Astrocyte (in vitro differentiated cells and primary cell): ENCODE results near the gene MRPL42. TPM values are rescaled to one million over a fixed set of nuclear protein-coding genes. Genes with fewer than 3 reads are reported as not detected.

Experiments
- DNase-seq: peaks from one replicate; pipeline ENCODE4 v3.0.0-alpha.2; 2010; ENCODE audit warnings: low read depth
- FAIRE-seq: peaks from 2 replicates; lab custom pipeline; 2011; peaks lifted over from hg19 to GRCh38; lab: Jason Lieb, UNC
- H2AFZ ChIP-seq: 2 replicates; pipeline ENCODE4 v1.6.0; 2012; ENCODE audit warnings: low read depth, low read length, inconsistent platforms
- H3K27ac ChIP-seq: 2 replicates; pipeline ENCODE4 v1.5.1; 2011; ENCODE audit warnings: low read depth, low read length, inconsistent platforms
- H3K27me3 ChIP-seq: 2 replicates; pipeline ENCODE4 v1.6.0; 2011; ENCODE audit warnings: low read length, inconsistent platforms; ENCODE audit not compliant: insufficient read depth
- H3K36me3 ChIP-seq: 2 replicates; pipeline ENCODE4 v1.5.1; 2011; ENCODE audit warnings: low read length, inconsistent platforms; ENCODE audit not compliant: insufficient read depth
- H3K4me1 ChIP-seq: 2 replicates; pipeline ENCODE4 v1.5.1; 2011; ENCODE audit warnings: low read length, inconsistent platforms; ENCODE audit not compliant: insufficient read depth
- H3K4me2 ChIP-seq: 2 replicates; pipeline ENCODE4 v1.6.0; 2012; ENCODE audit warnings: low read length, inconsistent platforms
- H3K4me3 ChIP-seq: 2 replicates; pipeline ENCODE4 v1.5.1; 2011; ENCODE audit warnings: low read depth, mild to moderate bottlenecking, low read length, inconsistent platforms; ENCODE audit not compliant: insufficient read depth
- H3K79me2 ChIP-seq: 2 replicates; pipeline ENCODE4 v1.6.0; 2012; ENCODE audit warnings: mild to moderate bottlenecking, low read length, inconsistent platforms; ENCODE audit not compliant: insufficient read depth
- H3K9ac ChIP-seq: 2 replicates; pipeline ENCODE4 v1.6.0; 2012; ENCODE audit warnings: mild to moderate bottlenecking, low read length, inconsistent platforms
- H3K9me3 ChIP-seq: 2 replicates; pipeline ENCODE4 v1.5.1; 2012; ENCODE audit warnings: low read depth, mild to moderate bottlenecking, low read length, inconsistent platforms; ENCODE audit not compliant: insufficient read depth
- H4K20me1 ChIP-seq: 2 replicates; pipeline ENCODE4 v1.6.0; 2012; ENCODE audit warnings: low read length, inconsistent platforms; ENCODE audit not compliant: insufficient read depth
- H3K27ac Mint-ChIP-seq: one replicate; pipeline ENCODE4 v1.8.0; 2021; ENCODE audit warnings: mild to moderate bottlenecking, mixed read lengths; ENCODE audit not compliant: unreplicated experiment
- H3K27me3 Mint-ChIP-seq: one replicate; pipeline ENCODE4 v1.8.0; 2021; ENCODE audit warnings: low read depth, mixed read lengths; ENCODE audit not compliant: unreplicated experiment
- H3K36me3 Mint-ChIP-seq: one replicate; pipeline ENCODE4 v1.8.0; 2021; ENCODE audit warnings: low read depth, mixed read lengths; ENCODE audit not compliant: unreplicated experiment
- H3K4me1 Mint-ChIP-seq: one replicate; pipeline ENCODE4 v1.8.0; 2021; ENCODE audit warnings: low read depth, mixed read lengths; ENCODE audit not compliant: unreplicated experiment
- H3K4me3 Mint-ChIP-seq: one replicate; pipeline ENCODE4 v1.8.0; 2021; ENCODE audit warnings: mild to moderate bottlenecking, moderate library complexity, mixed read lengths; ENCODE audit not compliant: unreplicated experiment
- H3K9me3 Mint-ChIP-seq: one replicate; pipeline ENCODE4 v1.8.0; 2021; ENCODE audit warnings: mild to moderate bottlenecking, mixed read lengths; ENCODE audit not compliant: unreplicated experiment
- EZH2 ChIP-seq: IDR thresholded peaks from 2 replicates; pipeline ENCODE4 v1.6.1; 2012; ENCODE audit warnings: mild to moderate bottlenecking, low read length, inconsistent platforms; ENCODE audit not compliant: insufficient read depth
- total RNA-seq: library from RNA; stranded (reverse); gene quantifications from 2 replicates; pipeline ENCODE4 v1.2.1, GENCODE V29; 2021
- TF ChIP-seq, protein P1 (sequence below): IDR thresholded peaks from 2 replicates; pipeline ENCODE4 v1.5.1; 2011; ENCODE audit warnings: low read depth, mild to moderate bottlenecking, inconsistent platforms, low read length, moderate library complexity; ENCODE audit not compliant: insufficient read depth

The MRPL42 gene
- total RNA-seq, 1 donor from 2014 or later: 65.6 TPM

DNA sequence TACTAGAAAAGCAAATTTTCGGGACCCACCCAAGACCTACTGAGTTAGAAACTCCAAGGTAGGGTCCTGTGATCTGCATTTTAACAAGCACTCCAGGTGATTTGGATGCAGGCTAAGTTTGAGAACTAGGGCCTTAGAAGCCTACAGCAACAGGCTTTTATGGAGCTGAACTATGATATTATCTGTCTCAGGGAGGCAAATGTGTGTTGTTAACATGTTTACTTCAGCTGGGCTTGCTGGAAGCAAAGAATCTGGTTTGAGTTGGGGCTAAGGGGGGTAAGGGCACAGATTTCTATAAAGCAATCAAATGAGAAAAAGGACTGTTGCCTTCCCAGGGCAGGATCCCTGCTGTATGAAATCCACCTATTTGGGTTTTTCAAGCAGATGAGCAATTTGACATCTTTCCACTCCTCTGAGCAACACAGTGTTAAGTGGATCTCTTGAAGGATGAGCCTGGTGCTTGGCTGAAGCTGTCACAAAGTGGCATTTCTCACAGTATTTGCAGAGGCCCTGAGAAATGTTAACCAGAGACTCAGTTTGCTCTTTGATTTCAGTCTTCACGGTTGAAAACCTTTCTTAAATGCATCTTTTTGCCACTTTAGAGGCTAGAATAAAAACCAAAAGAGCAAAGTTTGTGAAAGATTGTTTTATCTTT, 68.9 kb downstream of the MRPL42 start:
- Histone ChIP-seq H3K36me3 (no peaks in the 10 kb centered on the region), H3K27ac (no peak overlapping the region), H3K4me3 (no peak overlapping the region), H3K79me2 (no peaks in the 10 kb centered on the region), H3K9ac (no peak overlapping the region), H2AFZ (no peak overlapping the region), H4K20me1 (no peaks in the 10 kb centered on the region), H3K9me3 (no peaks in the 10 kb centered on the region), H3K4me2 (no peak overlapping the region), H3K27me3 (no peaks in the 10 kb centered on the region), H3K4me1 (no peaks in the 10 kb centered on the region)
- Mint-ChIP-seq H3K4me1 (peaks cover 3% of the 10 kb centered on the region), H3K36me3 (no peaks in the 10 kb centered on the region), H3K4me3 (no peak overlapping the region), H3K27me3 (peaks cover 14% of the 10 kb centered on the region), H3K27ac (no peak overlapping the region), H3K9me3 (no peaks in the 10 kb centered on the region)
- FAIRE-seq (no peak), DNase-seq (no peak)
- TF ChIP-seq, protein P1, sequence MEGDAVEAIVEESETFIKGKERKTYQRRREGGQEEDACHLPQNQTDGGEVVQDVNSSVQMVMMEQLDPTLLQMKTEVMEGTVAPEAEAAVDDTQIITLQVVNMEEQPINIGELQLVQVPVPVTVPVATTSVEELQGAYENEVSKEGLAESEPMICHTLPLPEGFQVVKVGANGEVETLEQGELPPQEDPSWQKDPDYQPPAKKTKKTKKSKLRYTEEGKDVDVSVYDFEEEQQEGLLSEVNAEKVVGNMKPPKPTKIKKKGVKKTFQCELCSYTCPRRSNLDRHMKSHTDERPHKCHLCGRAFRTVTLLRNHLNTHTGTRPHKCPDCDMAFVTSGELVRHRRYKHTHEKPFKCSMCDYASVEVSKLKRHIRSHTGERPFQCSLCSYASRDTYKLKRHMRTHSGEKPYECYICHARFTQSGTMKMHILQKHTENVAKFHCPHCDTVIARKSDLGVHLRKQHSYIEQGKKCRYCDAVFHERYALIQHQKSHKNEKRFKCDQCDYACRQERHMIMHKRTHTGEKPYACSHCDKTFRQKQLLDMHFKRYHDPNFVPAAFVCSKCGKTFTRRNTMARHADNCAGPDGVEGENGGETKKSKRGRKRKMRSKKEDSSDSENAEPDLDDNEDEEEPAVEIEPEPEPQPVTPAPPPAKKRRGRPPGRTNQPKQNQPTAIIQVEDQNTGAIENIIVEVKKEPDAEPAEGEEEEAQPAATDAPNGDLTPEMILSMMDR: no peak
- TF ChIP-seq EZH2: no peak

DNA sequence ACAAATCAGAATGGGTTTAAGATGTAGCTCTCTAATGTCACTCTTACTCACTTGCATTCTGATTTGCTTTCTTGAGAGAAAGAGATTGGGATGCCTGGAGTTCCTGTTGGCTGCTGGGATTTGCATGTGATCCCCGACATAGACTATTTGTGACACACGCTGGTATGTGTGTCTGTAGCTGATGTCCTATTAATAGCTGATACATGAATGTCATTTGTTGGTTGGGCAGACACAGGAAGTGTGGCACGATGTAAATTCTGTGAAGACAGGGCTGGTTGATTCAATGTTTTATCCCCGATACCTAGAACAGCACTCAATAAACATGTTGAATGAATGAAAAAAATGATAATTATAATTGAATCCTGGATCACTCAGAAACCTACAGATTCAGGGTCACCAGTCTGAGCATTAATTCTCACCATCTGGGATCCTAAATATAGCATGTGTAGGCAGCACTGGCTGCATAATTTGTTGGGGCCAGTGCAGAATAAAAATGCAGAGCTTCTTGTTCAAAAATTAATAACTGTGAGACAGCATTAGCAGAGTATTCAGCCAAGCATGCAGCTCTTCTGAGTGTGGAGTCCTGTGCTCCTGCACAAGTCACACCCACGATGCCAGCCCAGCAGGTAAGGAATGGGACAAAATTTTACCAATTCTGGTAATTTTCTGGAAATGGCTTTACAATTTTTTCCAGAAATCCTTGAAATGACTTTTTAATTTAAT, 69.6 kb downstream of the MRPL42 start:
- Mint-ChIP-seq H3K36me3 (no peaks in the 10 kb centered on the region), H3K27ac (no peak overlapping the region), H3K27me3 (peaks cover 14% of the 10 kb centered on the region), H3K4me3 (no peak overlapping the region), H3K9me3 (no peaks in the 10 kb centered on the region), H3K4me1 (peaks cover 3% of the 10 kb centered on the region)
- Histone ChIP-seq H3K27me3 (no peaks in the 10 kb centered on the region), H3K4me3 (no peak overlapping the region), H3K9me3 (no peaks in the 10 kb centered on the region), H3K36me3 (no peaks in the 10 kb centered on the region), H3K4me2 (no peak overlapping the region), H3K9ac (no peak overlapping the region), H4K20me1 (no peaks in the 10 kb centered on the region), H3K27ac (no peak overlapping the region), H2AFZ (no peak overlapping the region), H3K79me2 (no peaks in the 10 kb centered on the region), H3K4me1 (no peaks in the 10 kb centered on the region)
- FAIRE-seq (no peak), DNase-seq (no peak)
- TF ChIP-seq EZH2: no peak
- TF ChIP-seq, protein P1: no peak

DNA sequence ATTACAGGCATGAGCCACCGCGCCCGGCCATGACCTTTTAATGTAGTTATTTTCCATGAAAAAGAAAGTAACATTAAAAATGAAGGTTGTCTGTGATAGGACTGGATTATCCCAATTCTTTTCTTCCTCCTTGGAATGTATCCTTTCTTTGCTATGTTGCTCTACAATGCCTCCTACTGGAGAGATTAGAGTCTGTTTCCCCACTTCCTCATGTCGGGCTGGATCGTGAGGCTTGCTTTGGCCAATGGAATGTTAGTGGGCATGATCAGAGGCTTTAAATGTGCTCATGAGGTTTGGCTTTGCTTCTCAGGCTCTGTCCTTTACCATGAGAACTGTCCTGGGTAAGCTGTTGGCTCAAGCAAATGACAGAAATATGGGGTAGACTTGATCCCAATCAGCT, 70.5 kb downstream of the MRPL42 start:
- FAIRE-seq (no peak), DNase-seq (no peak)
- Histone ChIP-seq H3K36me3 (no peaks in the 10 kb centered on the region), H3K4me2 (no peak overlapping the region), H3K4me3 (no peak overlapping the region), H3K9me3 (no peaks in the 10 kb centered on the region), H3K4me1 (no peaks in the 10 kb centered on the region), H4K20me1 (no peaks in the 10 kb centered on the region), H3K9ac (no peak overlapping the region), H2AFZ (no peak overlapping the region), H3K27me3 (no peaks in the 10 kb centered on the region), H3K79me2 (no peaks in the 10 kb centered on the region), H3K27ac (no peak overlapping the region)
- H3K36me3 Mint-ChIP-seq: no peaks in the 10 kb centered on the region
- H3K27ac Mint-ChIP-seq: no peak overlapping the region
- peaks cover 14% of the 10 kb centered on the region for H3K27me3 Mint-ChIP-seq
- TF ChIP-seq EZH2: no peak
- TF ChIP-seq, protein P1: peak; percentile 9
- no peaks in the 10 kb centered on the region for H3K9me3 Mint-ChIP-seq
- H3K4me3 Mint-ChIP-seq: no peak overlapping the region
- peaks cover 3% of the 10 kb centered on the region for H3K4me1 Mint-ChIP-seq
